T-helper 2 cell treated with Interferon-gamma antibody and Interleukin-4, amounts not matched to agents 100 ng/mL and 5 ng/mL, for 36 hours (primary cell): Measurements from ENCODE around the gene FRMD4A. TPM values are rescaled to one million over a fixed set of nuclear protein-coding genes. Genes with fewer than 3 reads are reported as not detected.

Source experiments
- intact Hi-C: fragments of 100-400 bp; cut with micrococcal nuclease; formaldehyde crosslinking; loops from one replicate; pipeline ENCODE4 v1.15.1; 2023
- total RNA-seq: library from RNA; stranded (reverse); gene quantifications from 2 replicates; pipeline ENCODE4 v1.2.3, GENCODE V29; 2022

FRMD4A gene
- total RNA-seq, 1 donor from 2014 or later: 0.27 TPM

GRCh38 chr10:13795653-13796555 lies 534.8 kb downstream of the FRMD4A start:
- intact Hi-C loops: no loop called here

GRCh38 chr10:13794992-13795612 lies 535.6 kb downstream of the FRMD4A start:
- intact Hi-C loops: no loop called here

GRCh38 chr10:13792006-13792405 lies 538.7 kb downstream of the FRMD4A start:
- intact Hi-C loops: no loop called here

GRCh38 chr10:13791483-13791882 lies 539.2 kb downstream of the FRMD4A start:
- intact Hi-C loops: no loop called here

GRCh38 chr10:13790196-13790595 lies 540.5 kb downstream of the FRMD4A start:
- intact Hi-C loops: no loop called here

- intact Hi-C loops: loop anchor here (5.0 to 10.0 kb wide), 2 partner anchors 695 to 738 kb away; no protein-coding TSS in a partner anchor
These were observed 541.3 kb downstream of the FRMD4A start for GRCh38 chr10:13789448-13789829.

GRCh38 chr10:13788711-13789447 lies 541.8 kb downstream of the FRMD4A start:
- intact Hi-C loops: loop anchor here (5.0 to 10.0 kb wide), 2 partner anchors 694 to 738 kb away; no protein-coding TSS in a partner anchor

GRCh38 chr10:13788320-13788600 lies 542.5 kb downstream of the FRMD4A start:
- intact Hi-C loops: loop anchor here (5.0 to 10.0 kb wide), 2 partner anchors 693 to 739 kb away; no protein-coding TSS in a partner anchor

GRCh38 chr10:13787015-13787421 lies 543.7 kb downstream of the FRMD4A start:
- intact Hi-C loops: loop anchor here (1.0 to 10.0 kb wide), 4 partner anchors 201 to 740 kb away; partner anchors contain the start of gene PRPF18

GRCh38 chr10:13784067-13784466 lies 546.7 kb downstream of the FRMD4A start:
- intact Hi-C loops: loop anchor here (10.0 kb wide), 1 partner anchor 689 kb away; no protein-coding TSS in a partner anchor

- intact Hi-C loops: loop anchor here (10.0 kb wide), 1 partner anchor 685 kb away; no protein-coding TSS in a partner anchor
These were observed 551.0 kb downstream of the FRMD4A start for GRCh38 chr10:13779748-13780147.

- intact Hi-C loops: loop anchor here (1.0 kb wide), 2 partner anchors 118 to 406 kb away; no protein-coding TSS in a partner anchor
These were observed 552.1 kb downstream of the FRMD4A start for GRCh38 chr10:13778693-13778960.

GRCh38 chr10:13776861-13777311 lies 553.8 kb downstream of the FRMD4A start:
- intact Hi-C loops: no loop called here

- intact Hi-C loops: no loop called here
These were observed 554.6 kb downstream of the FRMD4A start for GRCh38 chr10:13775786-13776775.

GRCh38 chr10:13774303-13774893 lies 556.3 kb downstream of the FRMD4A start:
- intact Hi-C loops: no loop called here

- intact Hi-C loops: no loop called here
These were observed 557.1 kb downstream of the FRMD4A start for GRCh38 chr10:13773496-13774170.

GRCh38 chr10:13773043-13773442 lies 557.7 kb downstream of the FRMD4A start:
- intact Hi-C loops: no loop called here

- intact Hi-C loops: no loop called here
These were observed 558.7 kb downstream of the FRMD4A start for GRCh38 chr10:13771992-13772391.

GRCh38 chr10:13770760-13771493 lies 559.8 kb downstream of the FRMD4A start:
- intact Hi-C loops: no loop called here
